ENCODE measurements around the gene FIG4. TPM values are rescaled to one million over a fixed set of nuclear protein-coding genes. Genes with fewer than 3 reads are reported as not detected.

FIG4 gene
- total and polyA plus RNA-seq, 4 donors = 7.1 to 26.7 (median 16.4) TPM

DNA sequence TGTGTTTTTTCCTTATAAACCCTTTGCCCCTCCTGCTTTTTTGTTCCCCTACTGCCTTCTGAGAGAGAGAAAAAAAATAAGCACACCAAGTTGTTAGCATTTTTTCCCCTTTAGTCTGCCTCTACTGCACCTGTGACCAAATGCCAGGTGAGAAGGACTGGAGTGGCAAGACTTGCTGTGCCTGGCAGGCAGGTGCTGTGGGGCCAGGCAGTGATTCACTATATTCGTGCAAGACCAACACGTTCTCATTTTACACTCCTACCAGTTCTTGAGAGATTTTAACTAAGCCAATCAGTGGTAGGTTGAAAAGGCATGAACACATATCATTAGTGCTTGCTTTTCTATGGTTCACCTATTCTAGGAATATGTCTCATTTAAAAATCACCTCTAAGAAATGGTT lies 109.7 kb downstream of the FIG4 start:
- no peak for DNase-seq
- no peak overlapping the region for H3K27ac ChIP-seq (ENCODE audit: low read depth in 1 of 2, low read length in 2 of 2)
- H3K4me3 ChIP-seq (ENCODE audit: low read length in 2 of 2) = no peak overlapping the region
- intact Hi-C loops (cut with DNase I) = no loop called here
- H3K9me3 ChIP-seq (ENCODE audit: control insufficient read depth, low read length) = no peaks in the 10 kb centered on the region
- no peaks in the 10 kb centered on the region for H3K4me1 ChIP-seq (ENCODE audit: control insufficient read depth in 1 of 2, insufficient read depth in 2 of 2, low read length in 2 of 2)
- WGBS, 2 donors = 88 to 90% methylated on average over 2 of the region's 2 CpGs
- peaks cover 0 to 2% of the 10 kb centered on the region in 2 donors for H3K36me3 ChIP-seq (ENCODE audit: control insufficient read depth in 1 of 2, insufficient read depth in 2 of 2, low read length in 1 of 2)
- no peaks in the 10 kb centered on the region for H3K27me3 ChIP-seq (ENCODE audit: control insufficient read depth in 1 of 2, insufficient read depth in 2 of 2, low read length in 1 of 2)
- no peak for ATAC-seq (ENCODE audit: low FRiP score)

DNA sequence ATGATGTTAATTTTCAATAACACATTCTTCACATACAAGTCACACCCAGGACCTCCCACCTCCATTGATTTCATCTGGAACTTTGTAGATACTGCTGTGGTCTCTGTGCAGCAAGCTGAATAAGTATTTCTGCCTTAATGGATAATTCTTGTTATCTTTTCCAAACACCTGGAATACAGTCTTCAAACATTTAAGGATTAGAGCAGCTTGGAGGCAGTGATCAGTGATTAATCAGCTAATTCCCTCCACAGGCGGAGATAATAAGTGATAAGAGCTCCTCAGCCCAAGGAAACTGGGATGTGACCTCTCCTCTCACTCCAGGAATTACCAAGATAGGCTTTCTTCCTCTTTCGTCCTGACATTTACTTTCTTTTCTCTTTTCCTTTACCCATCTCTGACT lies 110.7 kb downstream of the FIG4 start:
- Histone ChIP-seq H3K36me3 (ENCODE audit: control insufficient read depth in 1 of 2, insufficient read depth in 2 of 2, low read length in 1 of 2) (peaks cover 0 to 2% of the 10 kb centered on the region in 2 donors), H3K27me3 (ENCODE audit: control insufficient read depth in 1 of 2, insufficient read depth in 2 of 2, low read length in 1 of 2) (no peaks in the 10 kb centered on the region), H3K27ac (ENCODE audit: low read depth in 1 of 2, low read length in 2 of 2) (no peak overlapping the region), H3K4me3 (ENCODE audit: low read length in 2 of 2) (no peak overlapping the region), H3K9me3 (ENCODE audit: control insufficient read depth, low read length) (no peaks in the 10 kb centered on the region), H3K4me1 (ENCODE audit: control insufficient read depth in 1 of 2, insufficient read depth in 2 of 2, low read length in 2 of 2) (no peaks in the 10 kb centered on the region)
- intact Hi-C loops (cut with DNase I) = no loop called here
- no peak for ATAC-seq (ENCODE audit: low FRiP score)
- DNase-seq = no peak
- 93 to 95% methylated on average over 2 of the region's 2 CpGs for WGBS, 2 donors

DNA sequence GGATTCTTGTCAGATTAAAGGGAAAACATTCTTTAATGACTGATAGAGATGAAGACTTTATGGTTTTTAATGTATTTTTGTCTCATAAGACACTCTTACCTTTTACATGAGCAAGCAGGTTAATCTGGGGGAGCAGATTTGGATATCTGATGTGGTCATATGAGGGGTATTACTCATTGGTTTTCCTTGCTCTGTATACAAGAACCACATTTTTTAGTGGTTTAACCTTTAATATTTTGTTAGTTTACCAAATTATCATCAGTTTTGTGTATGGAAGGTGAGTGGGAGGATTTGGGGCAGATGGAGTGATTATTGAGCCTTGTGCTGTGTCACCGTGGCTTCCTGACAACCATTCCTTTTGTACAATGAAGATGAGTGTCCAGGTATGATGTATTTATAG lies 112.9 kb downstream of the FIG4 start:
- Histone ChIP-seq H3K36me3 (ENCODE audit: control insufficient read depth in 1 of 2, insufficient read depth in 2 of 2, low read length in 1 of 2) (peaks cover 0 to 2% of the 10 kb centered on the region in 2 donors), H3K27me3 (ENCODE audit: control insufficient read depth in 1 of 2, insufficient read depth in 2 of 2, low read length in 1 of 2) (no peaks in the 10 kb centered on the region), H3K4me3 (ENCODE audit: low read length in 2 of 2) (no peak overlapping the region), H3K27ac (ENCODE audit: low read depth in 1 of 2, low read length in 2 of 2) (no peak overlapping the region), H3K9me3 (ENCODE audit: control insufficient read depth, low read length) (no peaks in the 10 kb centered on the region), H3K4me1 (ENCODE audit: control insufficient read depth in 1 of 2, insufficient read depth in 2 of 2, low read length in 2 of 2) (peaks cover 0 to 2% of the 10 kb centered on the region in 2 donors)
- no peak for DNase-seq
- ATAC-seq (ENCODE audit: low FRiP score) = no peak
- WGBS, 2 donors = 79 to 80% methylated on average over 1 of the region's 1 CpG
- intact Hi-C loops (cut with DNase I) = no loop called here

DNA sequence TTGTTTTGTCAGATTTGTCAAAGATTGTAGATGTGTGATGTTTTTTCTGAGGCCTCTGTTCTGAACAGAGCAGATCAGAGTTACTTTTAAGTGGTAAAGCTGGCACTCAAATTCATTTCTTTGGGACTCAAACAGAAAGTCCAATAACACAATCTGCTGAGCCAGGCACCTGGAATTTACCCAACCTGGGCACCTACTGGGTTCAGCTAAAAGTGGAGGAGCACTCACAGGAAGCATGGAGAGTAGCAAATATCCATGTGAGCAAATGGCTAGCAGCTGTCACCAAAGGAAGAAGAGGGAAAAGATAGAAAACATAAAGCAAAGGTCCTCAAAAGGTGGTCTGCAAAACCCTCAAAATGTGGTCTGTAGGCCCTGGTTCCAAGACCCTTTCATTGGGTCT lies 116.8 kb downstream of the FIG4 start:
- H3K9me3 ChIP-seq (ENCODE audit: control insufficient read depth, low read length) = no peaks in the 10 kb centered on the region
- intact Hi-C loops (cut with DNase I) = no loop called here
- H3K27me3 ChIP-seq (ENCODE audit: control insufficient read depth in 1 of 2, insufficient read depth in 2 of 2, low read length in 1 of 2) = peaks cover 0 to 1% of the 10 kb centered on the region in 2 donors
- no peak for DNase-seq
- H3K27ac ChIP-seq (ENCODE audit: low read depth in 1 of 2, low read length in 2 of 2) = no peak overlapping the region
- no peak for ATAC-seq (ENCODE audit: low FRiP score)
- H3K4me3 ChIP-seq (ENCODE audit: low read length in 2 of 2) = no peak overlapping the region
- peaks cover 0 to 2% of the 10 kb centered on the region in 2 donors for H3K4me1 ChIP-seq (ENCODE audit: control insufficient read depth in 1 of 2, insufficient read depth in 2 of 2, low read length in 2 of 2)
- H3K36me3 ChIP-seq (ENCODE audit: control insufficient read depth in 1 of 2, insufficient read depth in 2 of 2, low read length in 1 of 2) = no peaks in the 10 kb centered on the region

DNA sequence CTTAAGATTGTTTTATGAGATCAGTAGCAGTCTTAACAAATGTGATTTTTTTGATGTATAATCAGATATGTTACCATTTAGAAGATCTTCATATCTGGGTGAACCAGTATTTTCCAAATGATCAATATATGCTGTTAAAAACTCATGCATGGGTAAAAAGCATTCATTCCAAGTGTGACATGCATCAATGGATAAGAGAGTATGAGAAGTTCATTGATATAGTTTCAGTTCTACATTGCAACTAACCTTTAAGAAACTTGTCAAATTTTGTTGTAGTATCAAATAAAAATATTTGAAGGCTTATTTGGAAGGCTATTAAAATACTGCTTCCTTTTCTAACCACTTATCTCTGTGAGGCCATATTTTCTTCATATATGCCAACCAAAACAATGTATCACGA lies 117.7 kb downstream of the FIG4 start:
- WGBS, 2 donors = 6 to 10% methylated on average over 1 of the region's 1 CpG
- no peak for DNase-seq
- Histone ChIP-seq H3K9me3 (ENCODE audit: control insufficient read depth, low read length) (no peaks in the 10 kb centered on the region), H3K4me3 (ENCODE audit: low read length in 2 of 2) (no peak overlapping the region), H3K27ac (ENCODE audit: low read depth in 1 of 2, low read length in 2 of 2) (no peak overlapping the region), H3K4me1 (ENCODE audit: control insufficient read depth in 1 of 2, insufficient read depth in 2 of 2, low read length in 2 of 2) (peaks cover 0 to 2% of the 10 kb centered on the region in 2 donors), H3K36me3 (ENCODE audit: control insufficient read depth in 1 of 2, insufficient read depth in 2 of 2, low read length in 1 of 2) (peaks cover 0 to 4% of the 10 kb centered on the region in 2 donors), H3K27me3 (ENCODE audit: control insufficient read depth in 1 of 2, insufficient read depth in 2 of 2, low read length in 1 of 2) (peaks cover 0 to 1% of the 10 kb centered on the region in 2 donors)
- no peak for ATAC-seq (ENCODE audit: low FRiP score)
- intact Hi-C loops (cut with DNase I) = no loop called here

DNA sequence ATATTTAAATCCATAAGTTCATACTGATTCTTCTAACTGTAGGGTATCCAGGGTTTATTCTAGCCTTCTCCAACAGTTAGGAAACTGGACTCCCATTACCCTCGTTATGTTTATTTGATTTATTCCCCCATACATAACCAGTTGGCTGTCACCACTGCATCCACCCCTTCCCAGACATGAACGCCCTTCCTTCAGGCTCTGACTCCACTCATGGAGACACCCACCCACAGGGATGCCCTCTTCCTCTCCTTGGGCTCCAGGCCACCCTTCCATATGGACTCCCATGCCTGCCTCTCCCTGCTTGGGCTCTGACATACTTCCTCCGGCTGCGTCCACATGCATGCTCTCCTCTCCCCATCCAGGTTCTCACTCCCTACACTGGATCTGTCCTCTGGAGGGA lies 124.0 kb downstream of the FIG4 start:
- WGBS, 2 donors = 90 to 92% methylated on average over 4 of the region's 4 CpGs

DNA sequence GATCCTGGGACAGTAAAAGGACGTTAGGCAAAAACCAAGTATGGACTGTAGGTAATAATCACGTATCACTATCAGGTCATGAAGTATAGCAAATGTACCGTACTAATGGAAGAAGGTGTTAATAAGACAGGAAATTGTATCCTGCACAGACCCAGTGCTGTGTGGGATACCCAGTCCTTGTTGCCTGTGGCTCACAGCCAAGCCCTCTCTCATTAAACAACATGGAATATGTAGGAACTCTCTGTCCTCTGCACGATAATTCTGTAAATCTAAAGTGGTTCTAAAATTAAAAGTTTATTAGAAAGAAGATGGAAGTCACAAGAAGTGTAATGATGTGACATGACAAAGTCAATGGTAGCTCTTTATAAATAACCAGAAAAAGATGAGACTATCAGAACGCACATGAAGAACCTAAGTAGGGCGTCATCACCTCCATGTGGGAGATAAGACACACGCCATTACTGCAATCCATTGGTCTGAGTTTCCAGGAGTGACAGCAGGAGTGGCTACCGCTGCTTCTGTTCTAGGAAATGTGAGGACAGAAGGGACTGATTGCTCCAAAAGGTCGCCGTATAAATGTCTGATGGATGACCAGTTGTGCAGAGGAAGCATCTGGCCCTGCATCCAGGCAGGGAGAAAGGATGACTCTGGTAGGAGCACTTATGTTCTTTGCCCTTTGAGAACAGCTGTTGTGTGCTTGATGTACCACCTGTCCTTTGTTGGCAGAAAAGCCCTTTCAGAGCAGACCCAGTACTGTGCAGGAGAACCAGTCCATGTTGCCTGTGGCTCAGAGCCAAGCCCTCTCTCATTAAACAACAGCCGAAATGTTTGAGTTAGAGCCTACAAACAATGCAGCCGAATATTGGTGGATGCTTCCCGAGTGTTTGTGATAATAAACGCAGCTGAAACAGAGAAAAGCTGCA lies 125.6 kb downstream of the FIG4 start:
- Histone ChIP-seq H3K4me1 (ENCODE audit: control insufficient read depth in 1 of 2, insufficient read depth in 2 of 2, low read length in 2 of 2) (no peaks in the 10 kb centered on the region), H3K4me3 (ENCODE audit: low read length in 2 of 2) (no peak overlapping the region), H3K27me3 (ENCODE audit: control insufficient read depth in 1 of 2, insufficient read depth in 2 of 2, low read length in 1 of 2) (no peaks in the 10 kb centered on the region), H3K9me3 (ENCODE audit: control insufficient read depth, low read length) (no peaks in the 10 kb centered on the region), H3K36me3 (ENCODE audit: control insufficient read depth in 1 of 2, insufficient read depth in 2 of 2, low read length in 1 of 2) (peaks cover 0 to 14% of the 10 kb centered on the region in 2 donors), H3K27ac (ENCODE audit: low read depth in 1 of 2, low read length in 2 of 2) (no peak overlapping the region)
- intact Hi-C loops (cut with DNase I) = no loop called here
- ATAC-seq (ENCODE audit: low FRiP score) (no peak), DNase-seq (no peak)
- WGBS, 2 donors = 85 to 89% methylated on average over 14 of the region's 14 CpGs

More for the DNA sequence above, 124.0 kb downstream of the FIG4 start:
- no peak overlapping the region for H3K27ac ChIP-seq (ENCODE audit: low read depth in 1 of 2, low read length in 2 of 2)
- peaks cover 0 to 10% of the 10 kb centered on the region in 2 donors for H3K36me3 ChIP-seq (ENCODE audit: control insufficient read depth in 1 of 2, insufficient read depth in 2 of 2, low read length in 1 of 2)
- ATAC-seq (ENCODE audit: low FRiP score) (no peak), DNase-seq (no peak)
- intact Hi-C loops (cut with DNase I) = no loop called here
- peaks cover 0 to 1% of the 10 kb centered on the region in 2 donors for H3K27me3 ChIP-seq (ENCODE audit: control insufficient read depth in 1 of 2, insufficient read depth in 2 of 2, low read length in 1 of 2)
- no peaks in the 10 kb centered on the region for H3K9me3 ChIP-seq (ENCODE audit: control insufficient read depth, low read length)
- no peak overlapping the region for H3K4me3 ChIP-seq (ENCODE audit: low read length in 2 of 2)
- H3K4me1 ChIP-seq (ENCODE audit: control insufficient read depth in 1 of 2, insufficient read depth in 2 of 2, low read length in 2 of 2) = no peaks in the 10 kb centered on the region

DNA sequence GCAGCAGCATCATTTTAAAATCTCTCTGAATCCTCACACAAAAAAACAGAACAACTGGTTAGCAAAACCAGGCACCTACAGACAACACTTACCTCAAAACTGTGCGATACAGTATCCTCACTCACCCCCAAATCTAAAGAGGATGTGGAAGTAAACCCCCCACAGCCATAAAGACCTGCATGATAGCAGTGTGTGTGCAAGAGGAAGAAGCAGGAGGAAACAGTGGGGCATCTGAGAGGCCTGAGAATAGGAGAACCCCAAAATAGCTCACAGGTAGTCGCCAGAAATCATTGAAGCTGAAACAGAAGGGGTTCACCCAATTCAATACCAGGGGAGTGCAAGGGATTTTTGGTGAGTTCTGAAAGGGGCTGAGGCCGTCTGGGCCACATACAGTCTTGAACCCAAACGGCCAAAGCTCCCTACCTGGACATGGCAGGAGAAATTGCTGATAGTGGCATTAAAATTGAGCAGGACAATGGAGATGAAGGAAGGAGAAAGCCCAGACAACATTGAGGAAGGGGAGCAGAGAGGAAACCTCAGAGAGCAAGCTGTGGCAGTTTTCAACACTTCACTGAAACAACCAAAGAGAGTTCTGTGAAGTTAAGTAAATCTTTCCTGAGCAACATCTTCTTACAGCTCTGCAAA lies 129.7 kb downstream of the FIG4 start:
- peaks cover 5 to 12% of the 10 kb centered on the region in 2 donors for H3K36me3 ChIP-seq (ENCODE audit: control insufficient read depth in 1 of 2, insufficient read depth in 2 of 2, low read length in 1 of 2)
- 88 to 89% methylated on average over 4 of the region's 4 CpGs for WGBS, 2 donors
- DNase-seq (no peak), ATAC-seq (ENCODE audit: low FRiP score) (no peak)
- H3K4me3 ChIP-seq (ENCODE audit: low read length in 2 of 2) = no peak overlapping the region
- H3K27me3 ChIP-seq (ENCODE audit: control insufficient read depth in 1 of 2, insufficient read depth in 2 of 2, low read length in 1 of 2) = no peaks in the 10 kb centered on the region
- H3K27ac ChIP-seq (ENCODE audit: low read depth in 1 of 2, low read length in 2 of 2) = no peak overlapping the region
- no peaks in the 10 kb centered on the region for H3K4me1 ChIP-seq (ENCODE audit: control insufficient read depth in 1 of 2, insufficient read depth in 2 of 2, low read length in 2 of 2)
- H3K9me3 ChIP-seq (ENCODE audit: control insufficient read depth, low read length) = no peaks in the 10 kb centered on the region
- intact Hi-C loops (cut with DNase I) = no loop called here

DNA sequence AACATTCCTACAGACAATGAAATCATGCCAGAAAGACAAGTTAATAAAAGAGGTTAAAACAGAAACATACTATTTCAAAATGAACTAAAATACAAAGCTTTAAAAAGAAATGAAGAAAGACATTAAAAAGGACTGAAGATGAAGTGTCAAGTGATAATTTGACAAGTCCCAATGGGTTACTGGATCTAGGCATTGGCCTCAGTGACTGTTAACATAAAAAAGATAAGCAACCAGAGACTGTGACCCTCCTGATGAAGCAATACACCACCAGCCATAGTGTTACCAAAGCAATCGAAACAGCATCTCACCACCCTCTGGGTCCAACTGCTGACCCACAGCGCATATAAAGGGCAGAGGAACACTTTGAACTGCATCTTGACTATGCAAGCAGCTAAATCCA lies 130.3 kb downstream of the FIG4 start:
- no peak for DNase-seq
- WGBS, 2 donors = 87 to 93% methylated on average over 2 of the region's 2 CpGs
- intact Hi-C loops (cut with DNase I) = no loop called here

More for the DNA sequence above, 130.3 kb downstream of the FIG4 start:
- H3K9me3 ChIP-seq (ENCODE audit: control insufficient read depth, low read length) = no peaks in the 10 kb centered on the region
- no peak overlapping the region for H3K4me3 ChIP-seq (ENCODE audit: low read length in 2 of 2)
- no peaks in the 10 kb centered on the region for H3K27me3 ChIP-seq (ENCODE audit: control insufficient read depth in 1 of 2, insufficient read depth in 2 of 2, low read length in 1 of 2)
- H3K4me1 ChIP-seq (ENCODE audit: control insufficient read depth in 1 of 2, insufficient read depth in 2 of 2, low read length in 2 of 2) = no peaks in the 10 kb centered on the region
- H3K36me3 ChIP-seq (ENCODE audit: control insufficient read depth in 1 of 2, insufficient read depth in 2 of 2, low read length in 1 of 2) = peaks cover 5 to 12% of the 10 kb centered on the region in 2 donors
- no peak for ATAC-seq (ENCODE audit: low FRiP score)
- no peak overlapping the region for H3K27ac ChIP-seq (ENCODE audit: low read depth in 1 of 2, low read length in 2 of 2)

All from aorta (tissue), 5 donors.